HCT116 (cell line): Measurements from ENCODE around the gene COL9A3.
A peak's percentile ranks its signal among the peaks of the same experiment; 100 is the strongest.

Source experiments
- CTCF ChIP-seq, 3 experiments: fragments of 200-600 bp in 1 of 3; sonication (generic) in 1 of 3; IDR thresholded peaks in 2 of 3; conservative IDR thresholded peaks in 1 of 3; 2 replicates each; pipeline ENCODE4 v1.5.1; 2012 to 2017; ENCODE audit warnings: low read depth in 2 of 3, low read length in 2 of 3, antibody characterized with exemption in 1 of 3, borderline replicate concordance in 1 of 3, control low read depth in 1 of 3, mild to moderate bottlenecking in 1 of 3, mixed read lengths in 1 of 3, mixed run types in 1 of 3, moderate library complexity in 1 of 3; ENCODE audit not compliant: insufficient read depth in 1 of 3
- EZH2 ChIP-seq: fragments of 200-600 bp; sonication (generic); IDR thresholded peaks from 2 replicates; pipeline ENCODE4 v1.6.1; 2017; ENCODE audit warnings: antibody characterized with exemption, mixed run types
- EZH2phosphoT487 ChIP-seq: fragments of 200-600 bp; IDR thresholded peaks from 2 replicates; pipeline ENCODE4 v1.6.1; 2018; ENCODE audit warnings: antibody characterized with exemption, borderline replicate concordance
- FOSL1 ChIP-seq: IDR thresholded peaks from 2 replicates; pipeline ENCODE4 v1.6.1; 2012; ENCODE audit warnings: low read depth
- JUND ChIP-seq: IDR thresholded peaks from 2 replicates; pipeline ENCODE4 v1.6.1; 2012
- MAX ChIP-seq: IDR thresholded peaks from 2 replicates; pipeline ENCODE4 v1.6.1; 2012
- POLR2A ChIP-seq: IDR thresholded peaks from 2 replicates; pipeline ENCODE4 v1.7.0; 2011; ENCODE audit warnings: borderline replicate concordance; ENCODE audit not compliant: insufficient read depth, insufficient read length; ENCODE audit errors: extremely low read depth
- POLR2AphosphoS5 ChIP-seq: IDR thresholded peaks from 2 replicates; pipeline ENCODE4 v1.6.1; 2011; ENCODE audit warnings: mild to moderate bottlenecking, low read depth, low read length, moderate library complexity
- SRF ChIP-seq: IDR thresholded peaks from 2 replicates; pipeline ENCODE4 v1.6.1; 2012; ENCODE audit warnings: low read depth
- ZBTB33 ChIP-seq: IDR thresholded peaks from 2 replicates; pipeline ENCODE4 v1.6.1; 2011; ENCODE audit warnings: mild to moderate bottlenecking, low read length, moderate library complexity; ENCODE audit not compliant: insufficient replicate concordance; ENCODE audit errors: extremely low read depth
- ZFX ChIP-seq: fragments of 450-650 bp; IDR thresholded peaks from 2 replicates; pipeline ENCODE4 v1.6.1; 2017

GRCh38 chr20:62805155-62805710, 11.6 kb upstream of the COL9A3 start:
- peak; percentile 92; the same call in 1 of the 2 replicates for TF ChIP-seq ZFX
- TF ChIP-seq POLR2A: no peak
- no peak for TF ChIP-seq CTCF (IDR thresholded peaks at IDR 0.05 in 2 of 3, conservative IDR thresholded peaks at IDR 0.05 in 1 of 3; ENCODE audit: borderline replicate concordance in 1 of 3, insufficient read depth in 1 of 3, low read depth in 2 of 3, low read length in 2 of 3)
- TF ChIP-seq POLR2AphosphoS5: no peak
- no peak for TF ChIP-seq ZBTB33
- no peak for TF ChIP-seq EZH2phosphoT487
- TF ChIP-seq EZH2: no peak
- TF ChIP-seq MAX: no peak
- no peak for TF ChIP-seq SRF
- TF ChIP-seq JUND: no peak
- no peak for TF ChIP-seq FOSL1
